Measurements from ENCODE around the gene CAMSAP3.

DNA sequence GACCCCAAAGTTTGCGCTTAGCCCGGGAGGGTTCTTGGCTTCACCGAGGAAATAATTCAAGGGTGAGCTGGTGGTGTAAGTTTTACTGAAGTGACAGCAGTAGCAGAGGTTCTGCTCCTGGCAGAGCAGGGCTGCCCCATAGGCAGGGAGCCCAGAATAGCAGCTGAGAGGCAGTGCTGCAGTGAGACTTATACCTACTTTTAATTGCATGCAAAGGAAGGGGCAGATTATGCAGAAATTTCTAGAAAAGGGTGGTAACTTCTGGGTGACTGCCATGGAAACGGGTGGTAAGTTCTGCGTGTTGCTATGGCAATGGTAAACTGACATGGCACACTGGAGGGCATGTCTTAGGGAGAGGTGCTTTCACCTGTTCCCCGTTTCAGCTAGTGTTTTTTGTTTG lies 17.5 kb upstream of the CAMSAP3 start:
- TF ChIP-seq, protein P1, sequence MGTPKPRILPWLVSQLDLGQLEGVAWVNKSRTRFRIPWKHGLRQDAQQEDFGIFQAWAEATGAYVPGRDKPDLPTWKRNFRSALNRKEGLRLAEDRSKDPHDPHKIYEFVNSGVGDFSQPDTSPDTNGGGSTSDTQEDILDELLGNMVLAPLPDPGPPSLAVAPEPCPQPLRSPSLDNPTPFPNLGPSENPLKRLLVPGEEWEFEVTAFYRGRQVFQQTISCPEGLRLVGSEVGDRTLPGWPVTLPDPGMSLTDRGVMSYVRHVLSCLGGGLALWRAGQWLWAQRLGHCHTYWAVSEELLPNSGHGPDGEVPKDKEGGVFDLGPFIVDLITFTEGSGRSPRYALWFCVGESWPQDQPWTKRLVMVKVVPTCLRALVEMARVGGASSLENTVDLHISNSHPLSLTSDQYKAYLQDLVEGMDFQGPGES (IDR thresholded peaks at IDR 0.05; ENCODE audit: low read depth, low read length), result no peak
- TF ChIP-seq, protein P2, sequence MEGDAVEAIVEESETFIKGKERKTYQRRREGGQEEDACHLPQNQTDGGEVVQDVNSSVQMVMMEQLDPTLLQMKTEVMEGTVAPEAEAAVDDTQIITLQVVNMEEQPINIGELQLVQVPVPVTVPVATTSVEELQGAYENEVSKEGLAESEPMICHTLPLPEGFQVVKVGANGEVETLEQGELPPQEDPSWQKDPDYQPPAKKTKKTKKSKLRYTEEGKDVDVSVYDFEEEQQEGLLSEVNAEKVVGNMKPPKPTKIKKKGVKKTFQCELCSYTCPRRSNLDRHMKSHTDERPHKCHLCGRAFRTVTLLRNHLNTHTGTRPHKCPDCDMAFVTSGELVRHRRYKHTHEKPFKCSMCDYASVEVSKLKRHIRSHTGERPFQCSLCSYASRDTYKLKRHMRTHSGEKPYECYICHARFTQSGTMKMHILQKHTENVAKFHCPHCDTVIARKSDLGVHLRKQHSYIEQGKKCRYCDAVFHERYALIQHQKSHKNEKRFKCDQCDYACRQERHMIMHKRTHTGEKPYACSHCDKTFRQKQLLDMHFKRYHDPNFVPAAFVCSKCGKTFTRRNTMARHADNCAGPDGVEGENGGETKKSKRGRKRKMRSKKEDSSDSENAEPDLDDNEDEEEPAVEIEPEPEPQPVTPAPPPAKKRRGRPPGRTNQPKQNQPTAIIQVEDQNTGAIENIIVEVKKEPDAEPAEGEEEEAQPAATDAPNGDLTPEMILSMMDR (IDR thresholded peaks at IDR 0.05), result no peak
- no peak for TF ChIP-seq EP300 (IDR thresholded peaks at IDR 0.05; ENCODE audit: borderline replicate concordance in 1 of 2, low read depth in 1 of 2, low read length in 1 of 2)

Data from SK-N-SH (cell line).